Neutrophil (primary cell): ENCODE results near the gene NKPD1.

Experiments used
- H3K27ac ChIP-seq: fragments of 200-600 bp; sonication (generic); 2 replicates; pipeline ENCODE4 v1.5.1; 2016; ENCODE audit warnings: mild to moderate bottlenecking, moderate library complexity
- H3K27me3 ChIP-seq: fragments of 200-600 bp; sonication (generic); 2 replicates; pipeline ENCODE4 v1.6.0; 2016; ENCODE audit warnings: mild to moderate bottlenecking
- H3K36me3 ChIP-seq: fragments of 200-600 bp; sonication (generic); 2 replicates; pipeline ENCODE4 v1.5.1; 2017
- H3K4me1 ChIP-seq, 2 experiments: fragments of 200-600 bp in 1 of 2; sonication (generic) in 1 of 2; 1 replicate in 1 of 2; 2 replicates in 1 of 2; pipeline versions ENCODE4 v1.5.1 to v1.6.1; 2013 to 2016; ENCODE audit warnings: low read depth in 1 of 2, low read length in 1 of 2, mild to moderate bottlenecking in 1 of 2, moderate library complexity in 1 of 2; ENCODE audit not compliant: control insufficient read depth in 1 of 2, insufficient read depth in 1 of 2
- H3K4me3 ChIP-seq, 2 experiments: fragments of 200-600 bp in 1 of 2; sonication (generic) in 1 of 2; 1 replicate in 1 of 2; 2 replicates in 1 of 2; pipeline ENCODE4 v1.5.1; 2013 to 2016; ENCODE audit warnings: low read depth in 1 of 2, low read length in 1 of 2, mild to moderate bottlenecking in 1 of 2, moderate library complexity in 1 of 2
- H3K9me3 ChIP-seq: fragments of 200-600 bp; sonication (generic); 2 replicates; pipeline ENCODE4 v1.5.1; 2016
- TF ChIP-seq, protein P1 (sequence below): fragments of 200-600 bp; sonication (generic); IDR thresholded peaks from 2 replicates; pipeline ENCODE4 v1.5.1; 2016; ENCODE audit warnings: antibody characterized with exemption

Gene NKPD1

DNA sequence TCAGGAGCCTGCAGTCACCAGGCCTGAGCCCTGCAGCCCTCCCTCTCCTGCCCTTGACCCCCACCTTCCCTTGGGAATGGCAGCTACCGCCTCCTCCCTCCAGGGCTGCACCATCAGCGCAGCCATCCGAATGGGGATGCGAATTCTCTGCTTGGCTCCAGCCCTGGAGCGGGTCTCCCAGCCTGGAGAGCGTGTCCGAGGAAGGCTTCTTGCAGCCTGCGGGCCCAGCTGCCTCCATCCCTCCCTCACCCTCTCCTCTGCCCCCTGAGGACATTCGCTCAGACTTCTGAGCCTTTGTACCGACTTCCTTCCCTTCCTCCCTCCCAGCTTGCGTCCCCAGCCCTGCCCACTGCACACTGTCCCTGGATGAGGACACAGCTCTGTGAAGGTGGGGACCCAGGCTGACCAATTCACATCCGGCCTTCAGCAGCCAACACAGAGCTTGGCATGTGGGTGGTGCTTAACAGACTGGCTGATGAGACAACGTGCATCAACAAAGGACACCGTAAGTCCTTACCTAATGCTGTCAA, 6.0 kb upstream of the NKPD1 start:
- Histone ChIP-seq H3K9me3 (no peaks in the 10 kb centered on the region), H3K4me1 (peaks cover 65 to 69% of the 10 kb centered on the region in 2 experiments), H3K27ac (peak overlapping the region; percentile 45), H3K36me3 (no peaks in the 10 kb centered on the region), H3K4me3 (no peak overlapping the region), H3K27me3 (no peaks in the 10 kb centered on the region)
- TF ChIP-seq, protein P1, sequence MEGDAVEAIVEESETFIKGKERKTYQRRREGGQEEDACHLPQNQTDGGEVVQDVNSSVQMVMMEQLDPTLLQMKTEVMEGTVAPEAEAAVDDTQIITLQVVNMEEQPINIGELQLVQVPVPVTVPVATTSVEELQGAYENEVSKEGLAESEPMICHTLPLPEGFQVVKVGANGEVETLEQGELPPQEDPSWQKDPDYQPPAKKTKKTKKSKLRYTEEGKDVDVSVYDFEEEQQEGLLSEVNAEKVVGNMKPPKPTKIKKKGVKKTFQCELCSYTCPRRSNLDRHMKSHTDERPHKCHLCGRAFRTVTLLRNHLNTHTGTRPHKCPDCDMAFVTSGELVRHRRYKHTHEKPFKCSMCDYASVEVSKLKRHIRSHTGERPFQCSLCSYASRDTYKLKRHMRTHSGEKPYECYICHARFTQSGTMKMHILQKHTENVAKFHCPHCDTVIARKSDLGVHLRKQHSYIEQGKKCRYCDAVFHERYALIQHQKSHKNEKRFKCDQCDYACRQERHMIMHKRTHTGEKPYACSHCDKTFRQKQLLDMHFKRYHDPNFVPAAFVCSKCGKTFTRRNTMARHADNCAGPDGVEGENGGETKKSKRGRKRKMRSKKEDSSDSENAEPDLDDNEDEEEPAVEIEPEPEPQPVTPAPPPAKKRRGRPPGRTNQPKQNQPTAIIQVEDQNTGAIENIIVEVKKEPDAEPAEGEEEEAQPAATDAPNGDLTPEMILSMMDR, result no peak

DNA sequence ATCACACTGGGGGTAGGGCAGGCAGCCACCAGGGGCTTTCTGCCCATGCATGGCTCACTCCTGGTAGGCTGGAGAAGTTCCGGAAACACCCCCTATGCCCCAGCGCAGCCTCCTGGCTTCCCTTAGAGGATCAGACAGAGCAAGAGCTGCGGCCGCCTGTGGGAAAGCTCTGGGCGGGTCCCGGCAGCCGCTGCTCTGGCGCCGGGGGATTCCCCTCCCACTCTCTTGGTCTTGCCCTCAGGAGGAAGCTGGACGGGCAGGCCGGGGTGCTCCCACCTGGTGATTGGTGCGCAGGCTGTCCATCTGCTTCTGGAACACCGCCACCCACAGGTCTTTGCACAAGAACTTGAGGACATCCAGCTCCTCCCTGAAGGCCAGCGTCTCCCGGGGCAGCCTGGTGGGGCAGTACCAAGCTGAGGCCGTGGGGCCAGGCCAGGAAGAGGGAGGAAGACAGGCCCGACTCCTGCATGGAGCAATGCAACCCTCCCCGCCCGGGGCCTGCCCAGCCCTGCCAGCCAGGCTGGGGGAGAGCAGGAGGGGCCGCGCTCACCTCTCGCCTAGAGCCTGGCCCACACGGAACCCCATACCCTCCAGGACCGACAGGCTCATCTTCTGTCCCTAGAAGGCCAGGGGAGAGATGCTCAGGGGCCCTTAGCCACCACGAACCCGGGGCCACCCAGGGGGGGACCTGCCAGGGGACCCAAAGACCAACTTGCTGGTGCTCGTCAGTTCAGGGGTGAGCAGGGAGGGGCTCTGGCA, 4.0 kb upstream of the NKPD1 start:
- Histone ChIP-seq H3K27me3 (peaks cover 15% of the 10 kb centered on the region), H3K4me3 (no peak overlapping the region), H3K27ac (no peak overlapping the region), H3K4me1 (peaks cover 45 to 48% of the 10 kb centered on the region in 2 experiments), H3K36me3 (no peaks in the 10 kb centered on the region), H3K9me3 (no peaks in the 10 kb centered on the region)
- TF ChIP-seq, protein P1, result no peak

DNA sequence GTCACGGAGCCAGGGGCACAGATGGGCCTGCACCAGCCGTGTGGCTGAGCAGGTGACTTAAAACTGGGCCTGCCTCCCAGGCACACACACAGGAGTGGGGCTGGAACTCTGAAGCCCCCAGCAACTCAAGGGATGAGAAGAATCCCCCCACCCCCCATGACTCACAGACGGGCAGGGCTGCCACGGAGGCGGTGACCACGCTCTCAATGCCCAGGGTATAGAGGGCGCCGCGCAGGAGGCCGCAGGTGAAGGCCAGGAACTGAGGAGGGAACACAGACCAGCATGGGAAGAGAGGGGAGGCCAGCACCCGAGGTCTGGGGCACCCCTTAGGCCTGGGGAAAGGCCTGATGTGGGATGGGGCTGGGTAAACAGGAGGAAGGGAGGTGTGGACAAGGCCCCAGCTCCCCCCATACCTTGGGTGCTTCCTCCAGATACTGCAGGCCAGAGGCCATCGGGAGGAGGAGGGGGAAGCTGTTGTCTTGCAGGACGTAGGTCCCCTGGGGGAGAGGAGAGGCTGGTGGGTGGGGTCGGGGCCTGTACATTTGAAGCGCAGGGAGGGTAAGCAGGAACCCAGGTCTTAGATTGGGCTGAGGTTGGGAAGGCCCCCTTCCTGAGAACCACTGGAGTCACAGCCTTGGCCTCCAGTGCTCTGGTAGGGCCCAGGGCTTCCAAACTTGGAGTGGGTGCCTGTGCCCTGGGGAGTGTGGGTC, 3.1 kb upstream of the NKPD1 start:
- H3K9me3 ChIP-seq, result no peaks in the 10 kb centered on the region
- peaks cover 24% of the 10 kb centered on the region for H3K27me3 ChIP-seq
- H3K27ac ChIP-seq, result no peak overlapping the region
- H3K4me1 ChIP-seq, result peaks cover 37 to 40% of the 10 kb centered on the region in 2 experiments
- TF ChIP-seq, protein P1, result no peak
- H3K36me3 ChIP-seq, result no peaks in the 10 kb centered on the region
- H3K4me3 ChIP-seq, result no peak overlapping the region

DNA sequence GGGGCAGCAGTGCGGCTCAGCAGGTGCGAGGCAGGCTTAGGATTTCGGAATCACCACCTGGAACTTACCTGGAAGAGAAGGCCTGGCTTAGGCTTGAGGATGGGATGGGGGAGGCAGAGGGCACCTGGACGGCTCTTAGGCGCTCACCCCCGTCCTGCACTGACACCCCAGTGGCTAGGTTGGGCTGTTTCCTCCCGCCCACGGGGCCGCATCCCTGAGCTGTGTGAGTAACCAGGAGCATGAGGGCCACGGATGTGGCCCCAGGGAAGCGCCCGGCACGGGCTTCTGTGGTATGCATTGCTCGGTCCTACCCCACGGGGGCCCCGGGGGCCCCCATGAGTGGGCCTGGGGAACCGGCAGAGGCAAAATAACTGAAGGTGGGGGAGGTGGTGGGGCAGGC, 2.4 kb upstream of the NKPD1 start:
- peaks cover 29 to 32% of the 10 kb centered on the region in 2 experiments for H3K4me1 ChIP-seq
- H3K4me3 ChIP-seq, result no peak overlapping the region
- H3K27ac ChIP-seq, result no peak overlapping the region
- peaks cover 31% of the 10 kb centered on the region for H3K27me3 ChIP-seq
- no peaks in the 10 kb centered on the region for H3K36me3 ChIP-seq
- H3K9me3 ChIP-seq, result no peaks in the 10 kb centered on the region
- TF ChIP-seq, protein P1, result no peak

DNA sequence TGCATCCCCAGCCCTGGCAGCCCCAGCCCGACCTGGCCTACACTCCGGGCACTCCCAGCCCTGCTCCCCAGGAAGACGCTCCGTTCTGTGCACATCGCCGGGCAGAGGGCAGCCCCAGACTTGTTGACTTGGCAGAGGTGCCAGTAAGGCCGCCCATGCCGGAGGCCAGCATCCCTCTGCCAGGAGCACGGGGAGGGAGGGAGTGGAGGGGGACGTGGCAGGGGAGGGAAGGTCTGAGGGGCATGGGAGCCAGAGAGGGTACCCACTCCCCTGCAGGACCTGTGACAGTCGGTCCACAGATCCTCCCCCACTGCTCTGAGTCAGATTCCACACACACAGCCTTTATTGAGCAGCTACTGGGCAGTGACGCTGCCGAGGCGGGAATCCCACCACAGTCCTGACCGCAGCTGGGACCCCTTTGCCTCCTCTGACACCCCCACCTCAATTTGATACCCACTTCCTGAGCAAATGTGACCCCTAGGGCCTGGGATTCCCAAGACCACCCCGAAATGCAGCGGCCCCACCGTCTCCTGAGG, 1.9 kb upstream of the NKPD1 start:
- Histone ChIP-seq H3K4me1 (peaks cover 27 to 29% of the 10 kb centered on the region in 2 experiments), H3K36me3 (no peaks in the 10 kb centered on the region), H3K27me3 (peaks cover 36% of the 10 kb centered on the region), H3K27ac (no peak overlapping the region), H3K4me3 (no peak overlapping the region), H3K9me3 (no peaks in the 10 kb centered on the region)
- TF ChIP-seq, protein P1, result no peak
